ENCODE data around the gene PIGT.

DNA sequence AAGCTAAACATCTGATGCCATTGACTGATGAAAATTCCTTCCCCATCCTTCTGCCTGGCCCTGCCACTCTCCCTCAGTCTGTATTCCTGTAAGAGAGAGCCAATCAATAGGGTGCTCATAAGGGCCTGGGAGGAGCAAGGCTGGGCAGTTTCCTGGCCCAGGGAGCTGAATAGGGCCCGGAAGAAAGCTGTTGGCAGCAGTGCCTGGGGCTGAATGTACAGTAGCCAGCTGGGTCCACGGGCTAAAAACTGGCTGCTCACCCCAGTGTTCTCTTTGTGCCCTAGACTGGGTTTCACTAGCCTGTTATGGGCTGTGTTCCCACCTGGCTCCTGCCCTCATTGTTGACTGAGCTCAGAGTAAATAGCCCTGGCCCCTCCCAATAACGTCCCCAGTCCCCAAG, 51.9 kb downstream of the PIGT start:
- TF ChIP-seq, protein P1, sequence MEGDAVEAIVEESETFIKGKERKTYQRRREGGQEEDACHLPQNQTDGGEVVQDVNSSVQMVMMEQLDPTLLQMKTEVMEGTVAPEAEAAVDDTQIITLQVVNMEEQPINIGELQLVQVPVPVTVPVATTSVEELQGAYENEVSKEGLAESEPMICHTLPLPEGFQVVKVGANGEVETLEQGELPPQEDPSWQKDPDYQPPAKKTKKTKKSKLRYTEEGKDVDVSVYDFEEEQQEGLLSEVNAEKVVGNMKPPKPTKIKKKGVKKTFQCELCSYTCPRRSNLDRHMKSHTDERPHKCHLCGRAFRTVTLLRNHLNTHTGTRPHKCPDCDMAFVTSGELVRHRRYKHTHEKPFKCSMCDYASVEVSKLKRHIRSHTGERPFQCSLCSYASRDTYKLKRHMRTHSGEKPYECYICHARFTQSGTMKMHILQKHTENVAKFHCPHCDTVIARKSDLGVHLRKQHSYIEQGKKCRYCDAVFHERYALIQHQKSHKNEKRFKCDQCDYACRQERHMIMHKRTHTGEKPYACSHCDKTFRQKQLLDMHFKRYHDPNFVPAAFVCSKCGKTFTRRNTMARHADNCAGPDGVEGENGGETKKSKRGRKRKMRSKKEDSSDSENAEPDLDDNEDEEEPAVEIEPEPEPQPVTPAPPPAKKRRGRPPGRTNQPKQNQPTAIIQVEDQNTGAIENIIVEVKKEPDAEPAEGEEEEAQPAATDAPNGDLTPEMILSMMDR (IDR thresholded peaks at IDR 0.05): no peak
- TF ChIP-seq POLR2A (IDR thresholded peaks at IDR 0.05): no peak
